Peyer's patch (tissue), 4 donors: ENCODE data around the gene PNPT1.

Source experiments
- CTCF ChIP-seq, 6 experiments: fragments of 450-650 bp in 4 of 6; fragments of 200-600 bp in 2 of 6; sonication (generic) in 1 of 6; IDR thresholded peaks; one replicate each; pipeline ENCODE4 v1.5.1; 2017 to 2019; ENCODE audit warnings: antibody characterized with exemption in 6 of 6, mild to moderate bottlenecking in 3 of 6, moderate library complexity in 1 of 6
- POLR2A ChIP-seq, 2 donors: fragments of 450-650 bp; IDR thresholded peaks; one replicate each; pipeline ENCODE4 v1.5.1; 2017; ENCODE audit warnings: antibody characterized with exemption in 2 of 2, mild to moderate bottlenecking in 2 of 2, moderate library complexity in 2 of 2

DNA sequence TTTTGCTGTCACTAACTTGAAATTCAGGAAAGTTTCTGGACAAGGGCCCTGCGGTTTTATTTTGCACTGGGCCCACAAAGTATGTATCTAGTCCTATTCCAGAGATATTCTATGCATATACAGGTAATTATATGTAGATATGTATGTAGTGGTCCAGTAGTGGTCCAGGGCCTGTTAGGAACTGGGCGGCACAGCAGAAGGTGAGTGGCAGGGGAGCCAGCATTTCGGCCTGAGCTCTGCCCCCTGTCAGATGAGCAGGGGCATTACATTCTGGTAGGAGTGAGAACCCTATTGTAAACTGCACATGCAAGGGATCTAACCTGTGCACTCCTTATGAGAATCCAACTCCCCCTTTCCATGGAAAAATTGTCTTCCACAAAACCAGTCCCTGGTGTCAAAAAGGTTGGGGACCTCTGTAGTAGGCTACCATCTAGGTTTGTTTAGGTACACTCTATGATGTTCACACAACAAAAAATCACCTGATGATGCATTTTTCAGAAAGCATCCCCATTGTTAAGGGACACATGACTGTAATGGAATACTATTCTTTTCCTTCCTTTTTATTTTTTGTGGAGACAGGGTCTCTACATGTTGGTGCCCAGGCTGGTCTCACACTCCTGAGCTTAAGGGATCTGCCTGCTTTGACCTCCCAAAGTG lies 73.4 kb downstream of the PNPT1 start:
- TF ChIP-seq CTCF (IDR thresholded peaks at IDR 0.05) (peak in 4 of 6 experiments; percentile 12 to 44 (median 22)), POLR2A (IDR thresholded peaks at IDR 0.05) (no peak)
